MM.1S (cell line): ENCODE data around the gene ZNF107.
"Not testable (repeated sequence)": the region's sequence is repeated elsewhere in the genome, so short reads cannot be mapped to it uniquely, and the experiment has no call there.

Source experiments
- DNase-seq: peaks from one replicate; pipeline ENCODE4 v3.0.0-alpha.2; 2015
- H2AFZ ChIP-seq: fragments of 300-600 bp; sonication (generic); 2 replicates; pipeline ENCODE4 v1.6.0; 2016; ENCODE audit warnings: antibody characterized with exemption, low read length
- H3F3A ChIP-seq: fragments of 300-600 bp; sonication (generic); 2 replicates; pipeline ENCODE4 v1.6.1; 2016; ENCODE audit warnings: mild to moderate bottlenecking, antibody characterized with exemption, low read length, moderate library complexity, mixed read lengths; ENCODE audit not compliant: insufficient read depth
- H3K27ac ChIP-seq: fragments of 300-600 bp; sonication (generic); 2 replicates; pipeline ENCODE4 v1.5.1; 2016; ENCODE audit warnings: mild to moderate bottlenecking, low read length
- H3K27me3 ChIP-seq: fragments of 300-600 bp; sonication (generic); replicated peaks from 2 replicates; pipeline ENCODE4 v1.6.0; 2016; ENCODE audit warnings: low read length; ENCODE audit not compliant: insufficient read depth
- H3K36me3 ChIP-seq: fragments of 300-600 bp; sonication (generic); replicated peaks from 2 replicates; pipeline ENCODE4 v1.6.1; 2016; ENCODE audit warnings: mild to moderate bottlenecking, low read length, mixed read lengths; ENCODE audit not compliant: insufficient read depth
- H3K4me1 ChIP-seq: fragments of 300-600 bp; sonication (generic); 2 replicates; pipeline ENCODE4 v1.6.1; 2016; ENCODE audit warnings: low read length, mixed read lengths
- H3K4me2 ChIP-seq: fragments of 300-600 bp; sonication (generic); 2 replicates; pipeline ENCODE4 v1.6.0; 2016; ENCODE audit warnings: low read depth, low read length
- H3K4me3 ChIP-seq: fragments of 300-600 bp; sonication (generic); 2 replicates; pipeline ENCODE4 v1.5.1; 2016; ENCODE audit warnings: low read length, mixed read lengths
- H3K79me2 ChIP-seq: fragments of 300-600 bp; sonication (generic); 2 replicates; pipeline ENCODE4 v1.6.1; 2016; ENCODE audit warnings: mixed run types, low read length, mixed read lengths
- H3K9ac ChIP-seq: fragments of 300-600 bp; sonication (generic); 2 replicates; pipeline ENCODE4 v1.6.1; 2016; ENCODE audit warnings: low read length, mixed read lengths
- H3K9me2 ChIP-seq: fragments of 300-600 bp; sonication (generic); replicated peaks from 2 replicates; pipeline ENCODE4 v1.6.1; 2016; ENCODE audit warnings: mild to moderate bottlenecking, low read length, mixed read lengths; ENCODE audit not compliant: insufficient read depth
- H3K9me3 ChIP-seq: fragments of 300-600 bp; sonication (generic); replicated peaks from 2 replicates; pipeline ENCODE4 v1.6.1; 2016; ENCODE audit warnings: mild to moderate bottlenecking, low read length, mixed read lengths; ENCODE audit not compliant: insufficient read depth
- H4K20me1 ChIP-seq: fragments of 300-600 bp; sonication (generic); 2 replicates; pipeline ENCODE4 v1.6.1; 2016; ENCODE audit warnings: mild to moderate bottlenecking, low read length, moderate library complexity, mixed read lengths; ENCODE audit not compliant: insufficient read depth
- CTCF ChIP-seq: fragments of 300-600 bp; sonication (generic); IDR thresholded peaks from 2 replicates; pipeline ENCODE4 v1.5.1; 2016; ENCODE audit warnings: antibody characterized with exemption, low read length, mixed read lengths
- EZH2 ChIP-seq: fragments of 300-600 bp; sonication (generic); optimal IDR thresholded peaks from 2 replicates; pipeline ENCODE3; 2017; ENCODE audit warnings: low read depth, mild to moderate bottlenecking, antibody characterized with exemption, low read length, mixed read lengths
- EZH2phosphoT487 ChIP-seq: fragments of 300-600 bp; sonication (generic); IDR thresholded peaks from 2 replicates; pipeline ENCODE4 v1.6.1; 2018; ENCODE audit warnings: antibody characterized with exemption, low read length

Gene ZNF107

DNA sequence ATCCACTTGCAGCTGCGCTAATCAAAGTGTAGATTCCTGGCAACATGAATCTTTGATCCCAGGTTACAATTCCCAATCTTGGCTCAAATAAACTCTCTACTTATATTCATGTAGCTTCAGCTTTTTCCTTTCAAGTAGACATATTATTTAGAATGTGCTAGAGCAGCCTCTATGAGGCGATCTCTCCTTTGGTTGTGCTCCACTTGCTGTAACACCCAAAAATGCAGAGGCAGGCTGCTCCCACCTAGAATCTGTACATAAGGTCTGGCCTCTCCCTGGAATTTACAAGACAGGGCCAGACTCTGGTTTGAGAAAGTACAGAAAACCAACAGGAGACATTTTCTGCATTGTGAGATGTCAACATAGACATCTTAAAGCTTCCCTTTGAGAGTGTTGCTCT, 23.1 kb downstream of the ZNF107 start:
- Histone ChIP-seq H2AFZ (no peak overlapping the region), H3K4me1 (no peaks in the 10 kb centered on the region), H3K9me3 (no peaks in the 10 kb centered on the region), H3K36me3 (peaks cover 7% of the 10 kb centered on the region; the same call in 1 of the 2 replicates), H4K20me1 (no peaks in the 10 kb centered on the region), H3K9me2 (no peaks in the 10 kb centered on the region), H3K27me3 (no peaks in the 10 kb centered on the region), H3F3A (no peaks in the 10 kb centered on the region), H3K79me2 (peaks cover 4% of the 10 kb centered on the region), H3K9ac (no peak overlapping the region), H3K4me3 (no peak overlapping the region), H3K4me2 (no peak overlapping the region), H3K27ac (no peak overlapping the region)
- TF ChIP-seq EZH2, result no peak
- TF ChIP-seq CTCF, result no peak
- no peak for TF ChIP-seq EZH2phosphoT487
- DNase-seq, result no peak

- no peaks in the 10 kb centered on the region for H3K9me2 ChIP-seq
- H3K27ac ChIP-seq, result no peak overlapping the region
- H3K27me3 ChIP-seq, result no peaks in the 10 kb centered on the region
- H3K9ac ChIP-seq, result no peak overlapping the region
- H3K36me3 ChIP-seq, result peaks cover 5% of the 10 kb centered on the region; the same call in 1 of the 2 replicates
- H3K4me1 ChIP-seq, result no peaks in the 10 kb centered on the region
- H3K9me3 ChIP-seq, result no peaks in the 10 kb centered on the region
- no peak overlapping the region for H3K4me2 ChIP-seq
- peaks cover 4% of the 10 kb centered on the region for H3K79me2 ChIP-seq
- H2AFZ ChIP-seq, result no peak overlapping the region
- H3F3A ChIP-seq, result no peaks in the 10 kb centered on the region
- H3K4me3 ChIP-seq, result no peak overlapping the region
- H4K20me1 ChIP-seq, result no peaks in the 10 kb centered on the region
- TF ChIP-seq EZH2 (no peak), CTCF (no peak), EZH2phosphoT487 (no peak)
- DNase-seq, result no peak
Observed at GRCh38 chr7:64691831-64692230, 25.9 kb downstream of the ZNF107 start.

DNA sequence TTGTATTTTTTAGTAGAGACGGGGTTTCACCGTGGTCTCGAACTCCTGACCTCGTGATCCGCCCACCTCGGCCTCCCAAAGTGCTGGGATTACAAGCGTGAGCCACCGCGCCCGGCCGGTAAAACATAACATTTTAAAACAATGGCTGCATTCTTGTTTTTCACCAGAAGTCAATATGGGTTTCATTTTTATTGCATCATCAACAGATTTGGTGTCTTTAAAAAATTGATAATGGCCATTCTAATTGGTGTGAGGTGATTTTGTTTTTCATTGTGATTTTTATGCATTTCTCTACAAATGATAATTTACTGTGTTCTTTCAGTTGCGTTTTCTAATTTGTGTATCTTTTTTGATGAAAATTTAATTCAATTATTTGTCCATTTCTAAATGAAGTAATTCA, 31.9 kb downstream of the ZNF107 start:
- H3K4me2 ChIP-seq, H3K27me3 ChIP-seq, H3F3A ChIP-seq, H3K36me3 ChIP-seq, DNase-seq, H3K9me3 ChIP-seq, H2AFZ ChIP-seq, H3K4me3 ChIP-seq, H3K79me2 ChIP-seq, H3K9me2 ChIP-seq, H3K27ac ChIP-seq, H3K9ac ChIP-seq, H4K20me1 ChIP-seq, H3K4me1 ChIP-seq: not testable (repeated sequence)

DNA sequence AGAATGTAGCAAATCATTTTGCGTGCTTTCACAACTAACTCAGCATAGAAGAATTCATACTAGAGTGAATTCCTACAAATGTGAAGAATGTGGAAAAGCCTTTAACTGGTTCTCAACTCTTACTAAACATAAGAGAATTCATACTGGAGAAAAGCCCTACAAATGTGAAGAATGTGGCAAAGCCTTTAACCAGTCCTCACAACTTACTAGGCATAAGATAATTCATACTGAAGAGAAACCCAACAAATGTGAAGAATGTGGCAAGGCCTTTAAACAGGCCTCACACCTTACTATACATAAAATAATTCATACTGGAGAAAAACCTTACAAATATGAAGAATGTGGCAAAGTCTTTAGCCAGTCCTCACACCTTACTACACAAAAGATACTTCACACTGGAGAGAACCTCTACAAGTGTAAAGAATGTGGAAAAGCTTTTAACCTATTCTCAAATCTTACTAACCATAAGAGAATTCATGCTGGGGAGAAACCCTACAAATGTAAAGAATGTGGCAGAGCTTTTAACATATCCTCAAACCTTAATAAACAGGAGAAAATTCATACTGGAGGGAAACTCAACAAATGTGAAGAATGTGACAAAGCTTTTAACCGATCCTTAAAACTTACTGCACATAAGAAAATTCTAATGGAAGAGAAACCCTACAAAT, 40.8 kb downstream of the ZNF107 start:
- Histone ChIP-seq H3F3A (no peaks in the 10 kb centered on the region), H3K27me3 (no peaks in the 10 kb centered on the region), H3K4me2 (no peak overlapping the region), H3K9ac (no peak overlapping the region), H3K36me3 (peaks cover 7% of the 10 kb centered on the region; the same call in 1 of the 2 replicates), H2AFZ (no peak overlapping the region), H3K9me2 (no peaks in the 10 kb centered on the region), H3K4me1 (no peaks in the 10 kb centered on the region), H4K20me1 (no peaks in the 10 kb centered on the region), H3K4me3 (no peak overlapping the region), H3K9me3 (no peaks in the 10 kb centered on the region; the same call in 1 of the 2 replicates), H3K27ac (no peak overlapping the region), H3K79me2 (no peaks in the 10 kb centered on the region)
- no peak for TF ChIP-seq EZH2phosphoT487
- TF ChIP-seq EZH2, result no peak
- DNase-seq, result no peak

GRCh38 chr7:64717896-64718295, 52.0 kb downstream of the ZNF107 start:
- not testable (repeated sequence) for H3K27ac ChIP-seq, H3K4me2 ChIP-seq, H3K27me3 ChIP-seq, H2AFZ ChIP-seq, H3K9ac ChIP-seq, H3K4me3 ChIP-seq, H3K79me2 ChIP-seq, H3K9me3 ChIP-seq, H3K36me3 ChIP-seq, H4K20me1 ChIP-seq, DNase-seq, H3K9me2 ChIP-seq, H3F3A ChIP-seq, H3K4me1 ChIP-seq
